ENCODE results near the gene ZMAT2.
A peak's percentile ranks its signal among the peaks of the same experiment; 100 is the strongest.

ZMAT2 gene

DNA sequence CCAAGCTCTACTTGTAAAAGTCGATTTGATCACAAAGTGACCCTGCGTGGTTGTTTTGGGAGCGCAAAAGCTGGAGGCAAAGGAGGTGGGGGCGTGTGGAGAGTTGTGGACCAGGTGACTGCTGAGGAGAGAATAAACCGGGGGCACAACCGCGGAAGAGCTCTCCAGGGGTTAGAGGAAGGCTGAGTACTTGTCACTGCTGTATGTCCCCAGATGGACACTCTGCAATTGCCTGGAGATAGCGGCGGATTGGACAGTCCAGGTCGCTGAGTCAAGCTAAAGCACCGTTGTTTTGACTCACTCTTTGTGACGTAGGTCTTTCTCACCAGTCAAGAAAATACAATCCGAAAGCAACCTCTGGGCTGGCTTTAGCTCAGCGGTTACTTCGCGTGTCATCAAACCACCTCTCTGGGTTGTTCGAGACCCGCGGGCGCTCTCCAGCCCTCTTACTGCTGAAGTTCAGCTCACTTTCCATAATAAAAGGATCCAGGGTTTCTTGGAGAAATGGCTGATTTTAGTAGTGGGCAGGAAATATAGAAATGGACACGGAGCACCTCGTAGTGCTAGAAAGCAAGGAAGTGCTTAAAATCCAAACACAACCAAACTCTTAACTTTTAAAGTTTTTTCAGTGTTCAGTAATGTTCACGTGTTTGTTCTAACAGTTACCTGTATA is 25.7 kb downstream of the ZMAT2 start:
- TF ChIP-seq, protein P1, sequence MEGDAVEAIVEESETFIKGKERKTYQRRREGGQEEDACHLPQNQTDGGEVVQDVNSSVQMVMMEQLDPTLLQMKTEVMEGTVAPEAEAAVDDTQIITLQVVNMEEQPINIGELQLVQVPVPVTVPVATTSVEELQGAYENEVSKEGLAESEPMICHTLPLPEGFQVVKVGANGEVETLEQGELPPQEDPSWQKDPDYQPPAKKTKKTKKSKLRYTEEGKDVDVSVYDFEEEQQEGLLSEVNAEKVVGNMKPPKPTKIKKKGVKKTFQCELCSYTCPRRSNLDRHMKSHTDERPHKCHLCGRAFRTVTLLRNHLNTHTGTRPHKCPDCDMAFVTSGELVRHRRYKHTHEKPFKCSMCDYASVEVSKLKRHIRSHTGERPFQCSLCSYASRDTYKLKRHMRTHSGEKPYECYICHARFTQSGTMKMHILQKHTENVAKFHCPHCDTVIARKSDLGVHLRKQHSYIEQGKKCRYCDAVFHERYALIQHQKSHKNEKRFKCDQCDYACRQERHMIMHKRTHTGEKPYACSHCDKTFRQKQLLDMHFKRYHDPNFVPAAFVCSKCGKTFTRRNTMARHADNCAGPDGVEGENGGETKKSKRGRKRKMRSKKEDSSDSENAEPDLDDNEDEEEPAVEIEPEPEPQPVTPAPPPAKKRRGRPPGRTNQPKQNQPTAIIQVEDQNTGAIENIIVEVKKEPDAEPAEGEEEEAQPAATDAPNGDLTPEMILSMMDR (IDR thresholded peaks at IDR 0.05; ENCODE audit: control extremely low read depth, extremely low read depth, low read depth, missing control alignments), result no peak
- peak; percentile 58 for DNase-seq (ENCODE audit: extremely low spot score)
- ChIA-PET POLR2A (interaction anchor here (1.0 to 1.1 kb wide), 2 partner anchors 15 to 26 kb away, joined by 3 to 5 read pairs; partner anchors contain the start of gene ZMAT2), CTCF (interaction anchor here (0.7 to 1.7 kb wide), 3 partner anchors 9 to 367 kb away, joined by 3 to 5 read pairs (median 3); no protein-coding TSS in a partner anchor)

DNA sequence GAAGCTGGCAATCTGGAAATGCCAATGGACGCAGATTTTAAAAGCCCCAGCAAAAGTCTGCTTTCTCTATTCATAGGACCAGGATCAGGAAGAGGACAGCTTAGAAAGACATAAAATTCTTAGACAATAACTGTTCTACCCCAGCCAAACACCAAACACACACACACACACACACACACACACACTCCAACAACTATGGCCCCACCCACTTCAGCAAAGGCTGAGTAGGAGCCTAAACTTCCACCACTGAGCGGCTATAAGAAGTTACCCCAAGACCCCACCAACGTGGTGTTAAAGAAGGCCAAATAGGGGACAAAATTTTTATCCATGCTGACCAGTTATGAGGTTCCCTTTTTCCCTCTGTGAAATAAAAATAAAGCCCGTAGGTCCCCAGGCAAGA is 32.9 kb downstream of the ZMAT2 start:
- TF ChIP-seq, protein P1 (IDR thresholded peaks at IDR 0.05; ENCODE audit: control extremely low read depth, extremely low read depth, low read depth, missing control alignments), result no peak
- no peak for DNase-seq (ENCODE audit: extremely low spot score)
- ChIA-PET CTCF (no interaction called here), POLR2A (no interaction called here)

DNA sequence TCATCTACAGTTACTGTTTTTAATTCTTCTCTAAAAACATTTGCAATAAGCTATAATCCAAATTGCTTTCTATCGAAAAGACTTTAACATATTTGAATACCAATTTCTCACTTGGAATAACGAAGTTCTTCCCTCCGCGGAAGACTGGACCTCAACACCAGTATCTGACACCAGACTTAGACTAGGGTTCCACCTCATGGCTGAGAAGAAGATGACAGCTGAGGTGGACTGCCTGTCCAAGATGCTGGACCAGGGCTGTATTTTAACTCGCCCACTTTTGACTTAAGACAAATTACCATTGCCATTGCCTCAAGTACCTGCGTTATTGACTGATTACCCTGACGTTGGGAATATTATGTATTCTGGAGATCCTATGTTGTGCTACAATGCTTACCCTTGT is 34.1 kb downstream of the ZMAT2 start:
- POLR2A ChIA-PET, result no interaction called here
- TF ChIP-seq, protein P1 (IDR thresholded peaks at IDR 0.05; ENCODE audit: control extremely low read depth, extremely low read depth, low read depth, missing control alignments), result no peak
- CTCF ChIA-PET, result no interaction called here
- no peak for DNase-seq (ENCODE audit: extremely low spot score)

DNA sequence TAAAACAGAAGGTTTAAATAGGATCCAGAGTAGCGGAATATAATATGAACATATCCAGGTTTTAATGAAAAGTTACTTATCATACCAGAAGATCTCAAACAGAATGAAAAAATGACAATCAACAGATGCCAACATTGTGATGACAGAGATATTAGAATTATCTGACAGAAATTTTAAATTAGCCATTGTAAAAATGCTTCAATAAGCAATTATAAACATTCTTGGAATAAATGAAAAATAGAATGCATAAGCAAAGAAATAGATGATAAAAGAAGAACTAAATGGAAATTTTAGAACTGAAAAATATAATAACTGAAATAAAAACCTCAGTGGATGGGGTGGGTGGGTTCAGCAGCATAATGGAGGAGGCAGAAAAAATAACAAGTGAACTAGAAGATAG is 37.2 kb downstream of the ZMAT2 start:
- POLR2A ChIA-PET, result no interaction called here
- no peak for DNase-seq (ENCODE audit: extremely low spot score)
- CTCF ChIA-PET, result no interaction called here
- TF ChIP-seq, protein P1 (IDR thresholded peaks at IDR 0.05; ENCODE audit: control extremely low read depth, extremely low read depth, low read depth, missing control alignments), result no peak

DNA sequence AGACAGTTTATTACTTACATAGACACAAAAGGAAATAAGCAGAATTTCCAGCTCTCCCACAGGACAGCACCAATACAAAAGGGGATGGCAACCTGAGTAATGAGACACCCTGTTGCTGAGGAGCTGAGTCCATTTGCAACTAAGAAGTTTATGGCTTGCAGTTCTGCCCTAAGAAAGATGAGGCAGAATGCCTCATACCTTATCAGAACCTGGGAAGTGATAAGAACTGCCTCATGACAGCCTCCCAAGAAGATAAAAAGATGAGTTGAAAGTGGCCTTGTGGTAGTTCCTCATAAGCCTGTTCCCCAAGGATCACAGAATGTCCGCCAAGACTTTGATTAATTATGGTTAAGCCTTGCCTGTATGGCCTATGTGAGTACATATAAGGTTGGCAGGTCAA is 41.7 kb downstream of the ZMAT2 start:
- DNase-seq (ENCODE audit: extremely low spot score), result no peak
- POLR2A ChIA-PET, result no interaction called here
- TF ChIP-seq, protein P1 (IDR thresholded peaks at IDR 0.05; ENCODE audit: control extremely low read depth, extremely low read depth, low read depth, missing control alignments), result no peak
- CTCF ChIA-PET, result interaction anchor here (1.1 to 1.7 kb wide), 4 partner anchors 10 to 152 kb away, joined by 3 to 5 read pairs (median 4); no protein-coding TSS in a partner anchor

DNA sequence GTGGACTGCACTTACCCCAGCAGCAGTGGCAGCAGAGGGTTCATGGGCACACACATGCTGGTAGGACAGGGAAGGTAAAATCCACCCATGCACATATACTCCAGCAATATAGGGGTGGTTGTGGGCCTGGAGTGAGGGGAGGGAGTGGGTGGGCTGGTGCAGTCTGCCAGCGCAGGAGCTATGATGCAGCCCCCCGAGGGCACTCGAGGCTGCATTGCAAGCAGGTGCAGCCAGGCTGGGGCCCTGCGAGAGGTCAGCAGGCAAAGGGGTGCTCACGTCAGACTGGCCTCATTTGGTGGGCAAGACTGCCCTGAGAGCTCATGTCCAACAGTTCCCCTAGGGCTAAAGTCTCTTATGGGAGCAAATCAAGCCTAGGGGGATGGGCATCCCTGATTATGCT is 53.3 kb downstream of the ZMAT2 start:
- CTCF ChIA-PET, result no interaction called here
- POLR2A ChIA-PET, result no interaction called here
- TF ChIP-seq, protein P1 (IDR thresholded peaks at IDR 0.05; ENCODE audit: control extremely low read depth, extremely low read depth, low read depth, missing control alignments), result no peak
- DNase-seq (ENCODE audit: extremely low spot score), result no peak
